Nephron progenitor cell (in vitro differentiated cells): Measurements from ENCODE around the gene MYOZ3.

ENCODE experiments used
- DNase-seq: peaks from one replicate; pipeline ENCODE4 v3.0.0; 2021
- H3K27ac Mint-ChIP-seq: 2 replicates; pipeline ENCODE4 v1.8.0; 2021; ENCODE audit warnings: mild to moderate bottlenecking, moderate library complexity, mixed read lengths
- H3K27me3 Mint-ChIP-seq: 2 replicates; pipeline ENCODE4 v1.8.0; 2021; ENCODE audit warnings: mild to moderate bottlenecking, low read depth, mixed read lengths; ENCODE audit not compliant: poor library complexity
- H3K36me3 Mint-ChIP-seq: 2 replicates; pipeline ENCODE4 v1.8.0; 2021; ENCODE audit warnings: low read depth, mixed read lengths
- H3K4me1 Mint-ChIP-seq: 2 replicates; pipeline ENCODE4 v1.8.0; 2021; ENCODE audit warnings: mixed read lengths
- H3K4me3 Mint-ChIP-seq: 2 replicates; pipeline ENCODE4 v1.8.0; 2021; ENCODE audit warnings: mild to moderate bottlenecking, moderate library complexity, mixed read lengths
- H3K9me3 Mint-ChIP-seq: 2 replicates; pipeline ENCODE4 v1.8.0; 2021; ENCODE audit warnings: mild to moderate bottlenecking, moderate library complexity, mixed read lengths
- TF ChIP-seq, protein P1 (sequence below): fragments of 200-600 bp; sonication (generic); IDR thresholded peaks from 2 replicates; pipeline ENCODE4 v1.5.0; 2021; ENCODE audit warnings: antibody characterized with exemption

MYOZ3 gene

GRCh38 chr5:150615141-150615699, 45.8 kb upstream of the MYOZ3 start:
- TF ChIP-seq, protein P1, sequence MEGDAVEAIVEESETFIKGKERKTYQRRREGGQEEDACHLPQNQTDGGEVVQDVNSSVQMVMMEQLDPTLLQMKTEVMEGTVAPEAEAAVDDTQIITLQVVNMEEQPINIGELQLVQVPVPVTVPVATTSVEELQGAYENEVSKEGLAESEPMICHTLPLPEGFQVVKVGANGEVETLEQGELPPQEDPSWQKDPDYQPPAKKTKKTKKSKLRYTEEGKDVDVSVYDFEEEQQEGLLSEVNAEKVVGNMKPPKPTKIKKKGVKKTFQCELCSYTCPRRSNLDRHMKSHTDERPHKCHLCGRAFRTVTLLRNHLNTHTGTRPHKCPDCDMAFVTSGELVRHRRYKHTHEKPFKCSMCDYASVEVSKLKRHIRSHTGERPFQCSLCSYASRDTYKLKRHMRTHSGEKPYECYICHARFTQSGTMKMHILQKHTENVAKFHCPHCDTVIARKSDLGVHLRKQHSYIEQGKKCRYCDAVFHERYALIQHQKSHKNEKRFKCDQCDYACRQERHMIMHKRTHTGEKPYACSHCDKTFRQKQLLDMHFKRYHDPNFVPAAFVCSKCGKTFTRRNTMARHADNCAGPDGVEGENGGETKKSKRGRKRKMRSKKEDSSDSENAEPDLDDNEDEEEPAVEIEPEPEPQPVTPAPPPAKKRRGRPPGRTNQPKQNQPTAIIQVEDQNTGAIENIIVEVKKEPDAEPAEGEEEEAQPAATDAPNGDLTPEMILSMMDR, result no peak
- Mint-ChIP-seq H3K9me3 (no peaks in the 10 kb centered on the region), H3K4me3 (no peak overlapping the region), H3K27ac (no peak overlapping the region), H3K36me3 (no peaks in the 10 kb centered on the region), H3K4me1 (peaks cover 54% of the 10 kb centered on the region), H3K27me3 (peaks cover 32% of the 10 kb centered on the region)
- no peak for DNase-seq

GRCh38 chr5:150616024-150616470, 45.0 kb upstream of the MYOZ3 start:
- Mint-ChIP-seq H3K4me3 (peak overlapping the region; percentile 24), H3K27me3 (peaks cover 34% of the 10 kb centered on the region), H3K36me3 (no peaks in the 10 kb centered on the region), H3K27ac (peak overlapping the region; percentile 4), H3K4me1 (peaks cover 54% of the 10 kb centered on the region), H3K9me3 (no peaks in the 10 kb centered on the region)
- TF ChIP-seq, protein P1, result no peak
- no peak for DNase-seq

DNA sequence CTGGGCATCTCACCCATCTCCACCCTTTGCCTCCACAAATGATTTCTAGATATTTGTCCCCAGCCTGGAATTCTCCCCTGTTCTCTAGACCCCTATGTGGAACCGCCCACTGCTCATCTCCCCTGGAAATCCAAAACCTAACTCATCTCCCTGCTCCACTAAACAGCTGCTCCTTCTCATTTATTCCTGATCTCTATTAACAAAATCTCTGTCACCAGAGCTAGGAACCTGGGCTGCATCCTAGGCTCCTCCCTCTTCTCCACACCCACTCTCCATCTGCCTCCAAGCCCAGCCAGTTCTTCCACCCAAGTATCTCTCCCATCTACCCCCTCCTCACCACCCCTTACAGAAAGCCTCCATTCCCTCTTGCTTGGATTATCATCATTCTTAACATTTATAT, 44.5 kb upstream of the MYOZ3 start:
- TF ChIP-seq, protein P1, result no peak
- Mint-ChIP-seq H3K9me3 (no peaks in the 10 kb centered on the region), H3K4me3 (peak overlapping the region; percentile 17), H3K4me1 (peaks cover 54% of the 10 kb centered on the region), H3K27me3 (peaks cover 34% of the 10 kb centered on the region), H3K27ac (peak overlapping the region; percentile 4), H3K36me3 (no peaks in the 10 kb centered on the region)
- no peak for DNase-seq

- TF ChIP-seq, protein P1, result no peak
- H3K27ac Mint-ChIP-seq, result peak overlapping the region; percentile 51
- DNase-seq, result no peak
- peaks cover 59% of the 10 kb centered on the region for H3K4me1 Mint-ChIP-seq
- H3K4me3 Mint-ChIP-seq, result no peak overlapping the region
- H3K9me3 Mint-ChIP-seq, result no peaks in the 10 kb centered on the region
- H3K36me3 Mint-ChIP-seq, result no peaks in the 10 kb centered on the region
- peaks cover 34% of the 10 kb centered on the region for H3K27me3 Mint-ChIP-seq
Observed at GRCh38 chr5:150618163-150618562, 42.9 kb upstream of the MYOZ3 start.

- TF ChIP-seq, protein P1, result no peak
- Mint-ChIP-seq H3K27me3 (peaks cover 32% of the 10 kb centered on the region), H3K4me3 (no peak overlapping the region), H3K27ac (no peak overlapping the region), H3K36me3 (no peaks in the 10 kb centered on the region), H3K9me3 (no peaks in the 10 kb centered on the region), H3K4me1 (peaks cover 64% of the 10 kb centered on the region)
- DNase-seq, result no peak
Observed at GRCh38 chr5:150618588-150619281, 42.3 kb upstream of the MYOZ3 start.
